H1 (cell line): ENCODE measurements around the gene SPPL3. TPM values are rescaled to one million over a fixed set of nuclear protein-coding genes. Genes with fewer than 3 reads are reported as not detected.

Experiments
- CTCF ChIA-PET: fragments of 300-600 bp; sonication (Branson Sonifier 250); formaldehyde crosslinking; loops from one replicate; lab custom pipeline; 2021; ENCODE audit not compliant: partially characterized antibody; lab: Charles Lee
- POLR2A ChIA-PET: fragments of 300-600 bp; sonication (Branson Sonifier 250); formaldehyde crosslinking; loops from one replicate; lab custom pipeline; 2021; ENCODE audit warnings: inconsistent platforms; ENCODE audit not compliant: partially characterized antibody; lab: Charles Lee
- DNase-seq, 2 experiments: peaks; one replicate each; pipeline versions ENCODE4 v3.0.0 to v3.0.0-alpha.2; 2010 to 2022; ENCODE audit warnings: low spot score in 2 of 2, low read depth in 1 of 2, mixed read lengths in 1 of 2
- FAIRE-seq: peaks from 2 replicates; lab custom pipeline; 2011; peaks lifted over from hg19 to GRCh38; lab: Jason Lieb, UNC
- H2AFZ ChIP-seq: 2 replicates; pipeline ENCODE4 v1.8.1; 2012; ENCODE audit warnings: low read length, inconsistent platforms
- H2AK5ac ChIP-seq: 2 replicates; pipeline ENCODE4 v1.6.1; 2013; ENCODE audit warnings: low read depth, low read length
- H2BK120ac ChIP-seq: replicated peaks from 2 replicates; pipeline ENCODE3; 2013; ENCODE audit warnings: low read depth, low read length, inconsistent platforms
- H2BK12ac ChIP-seq: 2 replicates; pipeline ENCODE4 v1.6.1; 2013; ENCODE audit warnings: low read depth, low read length
- H2BK15ac ChIP-seq: 2 replicates; pipeline ENCODE4 v1.6.1; 2013; ENCODE audit warnings: low read length
- H2BK20ac ChIP-seq: 2 replicates; pipeline ENCODE4 v1.6.1; 2013; ENCODE audit warnings: low read length
- H2BK5ac ChIP-seq: 2 replicates; pipeline ENCODE4 v1.6.1; 2013; ENCODE audit warnings: low read depth, low read length
- H3K14ac ChIP-seq: 2 replicates; pipeline ENCODE4 v1.6.1; 2013; ENCODE audit warnings: inconsistent platforms; ENCODE audit not compliant: insufficient read length
- H3K18ac ChIP-seq: 2 replicates; pipeline ENCODE4 v1.6.1; 2013; ENCODE audit warnings: low read length; ENCODE audit errors: extremely low read depth
- H3K23ac ChIP-seq: 2 replicates; pipeline ENCODE4 v1.6.1; 2013; ENCODE audit warnings: inconsistent platforms; ENCODE audit not compliant: insufficient read length
- H3K23me2 ChIP-seq: 2 replicates; pipeline ENCODE4 v1.6.1; 2013; ENCODE audit warnings: low read depth, low read length
- H3K27ac ChIP-seq: 2 replicates; pipeline ENCODE4 v1.6.1; 2011; ENCODE audit warnings: low read depth, low read length, inconsistent platforms
- H3K27me3 ChIP-seq, 4 experiments: replicated peaks in 1 of 4; 1 replicate in 1 of 4; 2 replicates in 3 of 4; pipeline versions ENCODE4 v1.6.1 to v1.8.1; 2011 to 2013; ENCODE audit warnings: low read length in 3 of 4, mild to moderate bottlenecking in 3 of 4, inconsistent platforms in 2 of 4, mixed read lengths in 2 of 4, moderate library complexity in 1 of 4; ENCODE audit not compliant: control insufficient read depth in 3 of 4, insufficient read depth in 3 of 4; ENCODE audit errors: extremely low read depth in 1 of 4
- H3K36me3 ChIP-seq, 4 experiments: 2 replicates each; pipeline versions ENCODE4 v1.6.1 to v1.8.1; 2011 to 2013; ENCODE audit warnings: mild to moderate bottlenecking in 4 of 4, low read length in 3 of 4, moderate library complexity in 2 of 4, control low read depth in 1 of 4, inconsistent platforms in 1 of 4; ENCODE audit not compliant: insufficient read depth in 4 of 4, control insufficient read depth in 2 of 4
- H3K4ac ChIP-seq: replicated peaks from 2 replicates; pipeline ENCODE3; 2013; ENCODE audit warnings: low read length, low read depth, mixed read lengths, inconsistent platforms; ENCODE audit not compliant: insufficient read length
- H3K4me1 ChIP-seq, 4 experiments: replicated peaks in 1 of 4; 1 replicate in 1 of 4; 2 replicates in 3 of 4; pipeline versions ENCODE4 v1.6.1 to v1.8.1; 2011 to 2013; ENCODE audit warnings: low read length in 3 of 4, inconsistent platforms in 2 of 4, mixed read lengths in 1 of 4; ENCODE audit not compliant: insufficient read depth in 4 of 4, control insufficient read depth in 3 of 4
- H3K4me2 ChIP-seq, 2 experiments: 2 replicates each; pipeline versions ENCODE4 v1.6.1 to v1.8.1; 2011 to 2013; ENCODE audit warnings: low read depth in 2 of 2, low read length in 2 of 2, control low read depth in 1 of 2, inconsistent platforms in 1 of 2, mild to moderate bottlenecking in 1 of 2; ENCODE audit not compliant: insufficient read depth in 1 of 2
- H3K4me3 ChIP-seq, 4 experiments: fragments of 200-600, 300-600 bp in 1 of 4; sonication (generic), shearing (Covaris generic), sonication (Bioruptor Twin) in 1 of 4; 2 replicates each; pipeline versions ENCODE4 v1.5.1 to v1.8.1; 2011 to 2016; ENCODE audit warnings: low read length in 4 of 4, low read depth in 3 of 4, control low read depth in 2 of 4, inconsistent platforms in 2 of 4, mild to moderate bottlenecking in 2 of 4, mixed read lengths in 1 of 4, moderate library complexity in 1 of 4; ENCODE audit not compliant: insufficient read depth in 2 of 4; ENCODE audit errors: extremely low read depth in 1 of 4
- H3K56ac ChIP-seq: replicated peaks from 2 replicates; pipeline ENCODE3; 2013; ENCODE audit warnings: low read depth, mild to moderate bottlenecking, mixed read lengths, low read length, inconsistent platforms; ENCODE audit not compliant: insufficient read length
- H3K79me1 ChIP-seq: 2 replicates; pipeline ENCODE4 v1.6.1; 2013; ENCODE audit warnings: low read depth, low read length, control low read depth
- H3K79me2 ChIP-seq, 2 experiments: 2 replicates each; pipeline versions ENCODE4 v1.6.1 to v1.8.1; 2012 to 2013; ENCODE audit warnings: low read length in 2 of 2, mild to moderate bottlenecking in 2 of 2, inconsistent platforms in 1 of 2; ENCODE audit not compliant: insufficient read depth in 2 of 2, control insufficient read depth in 1 of 2
- H3K9ac ChIP-seq, 4 experiments: replicated peaks in 1 of 4; 1 replicate in 1 of 4; 2 replicates in 3 of 4; pipeline versions ENCODE4 v1.6.1 to v1.8.1; 2011 to 2013; ENCODE audit warnings: low read depth in 3 of 4, low read length in 3 of 4, control low read depth in 2 of 4, mild to moderate bottlenecking in 2 of 4, moderate library complexity in 2 of 4, inconsistent platforms in 1 of 4; ENCODE audit errors: extremely low read depth in 1 of 4
- H3K9me3 ChIP-seq, 2 experiments: 2 replicates each; pipeline versions ENCODE4 v1.6.1 to v1.8.1; 2012 to 2013; ENCODE audit warnings: mild to moderate bottlenecking in 2 of 2, moderate library complexity in 2 of 2, control low read depth in 1 of 2, inconsistent platforms in 1 of 2, low read depth in 1 of 2, low read length in 1 of 2, mixed read lengths in 1 of 2; ENCODE audit not compliant: insufficient read depth in 2 of 2
- H4K20me1 ChIP-seq, 2 experiments: replicated peaks in 1 of 2; 2 replicates each; pipeline versions ENCODE3 to v1.8.1; 2011 to 2013; ENCODE audit warnings: inconsistent platforms in 2 of 2, low read length in 2 of 2, mild to moderate bottlenecking in 1 of 2; ENCODE audit not compliant: insufficient read depth in 2 of 2, control insufficient read depth in 1 of 2
- H4K5ac ChIP-seq: 2 replicates; pipeline ENCODE4 v1.6.1; 2013; ENCODE audit warnings: low read length, low read depth, mixed read lengths, inconsistent platforms; ENCODE audit not compliant: insufficient read length
- H4K8ac ChIP-seq: 2 replicates; pipeline ENCODE4 v1.8.0; 2013; ENCODE audit warnings: mild to moderate bottlenecking, moderate library complexity, low read length, inconsistent platforms; ENCODE audit not compliant: insufficient read depth; ENCODE audit errors: extremely low read depth
- H4K91ac ChIP-seq: replicated peaks from 2 replicates; pipeline ENCODE3; 2013; ENCODE audit warnings: low read length, mixed read lengths, inconsistent platforms; ENCODE audit not compliant: insufficient read length
- ASH2L ChIP-seq: fragments of 200-600, 300-600 bp; sonication (generic); IDR thresholded peaks from one replicate; pipeline ENCODE4 v1.7.1; 2017; ENCODE audit warnings: low read length
- CTBP2 ChIP-seq: IDR thresholded peaks from 2 replicates; pipeline ENCODE4 v1.7.0; 2011; ENCODE audit warnings: borderline replicate concordance, mild to moderate bottlenecking, moderate library complexity, mixed read lengths, low read length; ENCODE audit not compliant: insufficient read depth, insufficient read length
- FOSL1 ChIP-seq: IDR thresholded peaks from 2 replicates; pipeline ENCODE4 v1.6.1; 2011; ENCODE audit warnings: mild to moderate bottlenecking, low read depth, low read length, moderate library complexity; ENCODE audit not compliant: insufficient read depth
- KDM4A ChIP-seq: IDR thresholded peaks from one replicate; pipeline ENCODE4 v1.7.1; 2012; ENCODE audit warnings: low read depth, mild to moderate bottlenecking, moderate library complexity, low read length, inconsistent platforms; ENCODE audit not compliant: severe bottlenecking
- PHF8 ChIP-seq: fragments of 200-600 bp; sonication (generic); conservative IDR thresholded peaks from 2 replicates; pipeline ENCODE4 v1.7.1; 2012; ENCODE audit warnings: low read depth, mild to moderate bottlenecking, inconsistent platforms, low read length, moderate library complexity
- USF2 ChIP-seq: IDR thresholded peaks from 2 replicates; pipeline ENCODE4 v1.6.1; 2011; ENCODE audit warnings: low read length, improper control_type of control experiment
- WGBS, 2 experiments: shearing (Covaris generic) in 1 of 2; methylation state at CpG; one replicate each; pipeline versions ENCODE4 v1.1.6 to v1.1.7; 2013 to 2015; ENCODE audit warnings: low lambda C conversion rate in 2 of 2, mixed read lengths in 2 of 2, inconsistent platforms in 1 of 2, low coverage in 1 of 2, missing lambda C conversion rate in 1 of 2; ENCODE audit not compliant: insufficient replicate concordance in 2 of 2, insufficient coverage in 1 of 2, insufficient read length in 1 of 2; ENCODE audit errors: extremely low coverage in 1 of 2, missing lambda C conversion rate in 1 of 2; 5-methylcytosine and 5-hydroxymethylcytosine counted together
- polyA plus RNA-seq, 7 experiments: library from polyadenylated mRNA; depleted of rRNA in 3 of 7; stranded (reverse) in 5 of 7; unstranded in 2 of 7; fragments of >200 nt in 5 of 7; fragments of 200-250 nt in 2 of 7; gene quantifications; 1 replicate in 5 of 7; 2 replicates in 1 of 7; 4 replicates in 1 of 7; pipeline versions ENCODE4 v1.2.1 to v1.2.3, GENCODE V29; 2011 to 2013; ENCODE audit warnings: missing spikeins in 2 of 7, mixed read lengths in 2 of 7
- total RNA-seq: library from RNA; stranded (reverse); fragmentation: NEBNext Ultra II Directional; extraction: Animal tissue kit (Norgen Biotek cat#: 25700); gene quantifications from 2 replicates; pipeline ENCODE4 v1.2.1, GENCODE V29; 2021

Gene SPPL3
- total and polyA plus RNA-seq, 2 of the 8 experiments (the other 6 are each of a cell fraction or from before 2014, with no cell fraction given) = 27.3 to 48.4 TPM

GRCh38 chr12:120940006-120940405 is 35.8 kb upstream of the SPPL3 start:
- Histone ChIP-seq H2BK12ac (no peak overlapping the region), H4K8ac (no peak overlapping the region), H2BK120ac (no peak overlapping the region), H2BK20ac (no peak overlapping the region), H3K9me3 (no peaks in the 10 kb centered on the region), H3K4ac (no peak overlapping the region), H3K4me1 (no peaks in the 10 kb centered on the region), H3K9ac (no peak overlapping the region), H4K5ac (no peak overlapping the region), H2BK15ac (no peak overlapping the region), H4K91ac (no peak overlapping the region), H3K4me2 (no peak overlapping the region), H3K23me2 (0 out of 2 replicates have a peak, but pooled peaks cover 2% of the 10 kb centered on the region), H3K18ac (no peak overlapping the region), H2BK5ac (no peak overlapping the region), H3K36me3 (no peaks in the 10 kb centered on the region), H3K79me1 (no peaks in the 10 kb centered on the region), H3K4me3 (no peak overlapping the region), H3K14ac (no peak overlapping the region), H3K27me3 (no peaks in the 10 kb centered on the region), H3K56ac (no peak overlapping the region), H4K20me1 (no peaks in the 10 kb centered on the region), H3K23ac (no peak overlapping the region), H2AK5ac (no peak overlapping the region), H2AFZ (no peak overlapping the region), H3K27ac (no peak overlapping the region), H3K79me2 (no peaks in the 10 kb centered on the region)
- no peak for FAIRE-seq
- ChIA-PET CTCF (interaction anchor here (0.6 to 2.1 kb wide), 7 partner anchors 9 to 121 kb away, joined by 3 to 7 read pairs (median 4); no protein-coding TSS in a partner anchor), POLR2A (interaction anchor here (1.0 kb wide), 1 partner anchor 37 kb away, joined by 3 read pairs; no protein-coding TSS in a partner anchor)
- no peak for DNase-seq
- WGBS, 2 experiments = 92% methylated on average over 5 of the region's 5 CpGs; no CpG with 5 or more reads in 1 of the 2 experiments
- no peak for TF ChIP-seq KDM4A
- no peak for TF ChIP-seq USF2
- no peak for TF ChIP-seq PHF8
- no peak for TF ChIP-seq CTBP2
- TF ChIP-seq FOSL1 = no peak
- no peak for TF ChIP-seq ASH2L
